ENCODE measurements around the gene SETD4.

The SETD4 gene

GRCh38 chr21:36003776-36004175 lies 56.5 kb downstream of the SETD4 start:
- DNase-seq = no peak

- DNase-seq = no peak
Observed at GRCh38 chr21:35996217-35996616, 64.1 kb downstream of the SETD4 start.

- DNase-seq = no peak
Observed at GRCh38 chr21:35995522-35996088, 64.7 kb downstream of the SETD4 start.

GRCh38 chr21:35994613-35995012 lies 65.7 kb downstream of the SETD4 start:
- no peak for DNase-seq

GRCh38 chr21:35993875-35994490 lies 66.3 kb downstream of the SETD4 start:
- DNase-seq = no peak

GRCh38 chr21:35991131-35991530 lies 69.2 kb downstream of the SETD4 start:
- peak in 1 of 2 experiments; percentile 10 for DNase-seq

GRCh38 chr21:35990609-35991008 lies 69.7 kb downstream of the SETD4 start:
- DNase-seq = no peak

- no peak for DNase-seq
Observed at GRCh38 chr21:35989138-35989735, 71.1 kb downstream of the SETD4 start.

- DNase-seq = no peak
Observed at GRCh38 chr21:35988416-35989137, 71.7 kb downstream of the SETD4 start.

GRCh38 chr21:35987475-35987874 lies 72.9 kb downstream of the SETD4 start:
- no peak for DNase-seq

GRCh38 chr21:35984654-35985361 lies 75.5 kb downstream of the SETD4 start:
- DNase-seq = no peak

Measured in SHP77 (cell line).